Activated CD4-positive, CD25-positive, alpha-beta regulatory T cell treated with anti-CD3 and anti-CD28 coated beads, Interleukin-2, amount 50 U/mL, for 24 hours (primary cell): ENCODE results near the gene ZNF214.
"Not testable (repeated sequence)": the region's sequence is repeated elsewhere in the genome, so short reads cannot be mapped to it uniquely, and the experiment has no call there.

Experiments used
- ATAC-seq, 2 donors: fragments of 150-1000 bp; cut with Tn5 transposase; one replicate each; pipeline ENCODE4 v1.10.0; 2021; ENCODE audit warnings: mild to moderate bottlenecking in 1 of 2, moderate library complexity in 1 of 2

The ZNF214 gene

DNA sequence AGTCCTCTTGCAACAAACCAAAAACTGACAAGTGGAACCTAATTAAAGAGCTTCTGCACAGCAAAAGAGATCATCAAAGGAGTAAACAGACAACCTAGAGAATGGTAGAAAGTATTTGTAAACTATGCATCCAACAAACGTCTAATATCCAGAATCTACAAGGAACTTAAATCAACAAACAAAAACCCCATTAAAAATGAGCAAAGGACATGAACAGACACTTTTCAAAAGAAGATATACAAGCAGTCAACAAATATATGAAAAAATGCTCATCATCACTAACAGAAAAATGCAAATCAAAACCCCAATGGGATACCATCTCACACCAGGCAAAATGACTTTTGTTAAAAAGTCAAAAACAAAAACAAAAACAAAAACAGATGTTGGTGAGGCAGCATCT lies 33.7 kb downstream of the ZNF214 start:
- no peak for ATAC-seq

DNA sequence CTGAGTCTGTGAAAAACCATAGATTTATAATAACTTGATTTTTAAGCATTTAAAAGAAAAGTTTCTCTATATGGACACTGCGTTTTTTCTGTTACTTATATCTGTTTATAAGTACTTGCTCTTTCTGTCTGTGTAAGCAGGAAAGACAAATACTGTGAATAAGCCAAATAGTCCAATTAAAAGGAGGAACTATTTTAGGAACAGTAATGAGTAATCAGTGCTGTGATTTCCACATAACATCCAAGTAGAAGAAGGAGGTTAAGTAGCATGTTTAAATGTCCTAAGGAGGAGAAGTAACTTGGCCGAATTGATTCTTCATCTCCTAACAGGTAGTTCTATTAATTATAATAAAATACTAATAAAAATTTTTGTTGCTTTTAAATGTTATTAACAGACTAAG lies 40.8 kb downstream of the ZNF214 start:
- no peak for ATAC-seq

DNA sequence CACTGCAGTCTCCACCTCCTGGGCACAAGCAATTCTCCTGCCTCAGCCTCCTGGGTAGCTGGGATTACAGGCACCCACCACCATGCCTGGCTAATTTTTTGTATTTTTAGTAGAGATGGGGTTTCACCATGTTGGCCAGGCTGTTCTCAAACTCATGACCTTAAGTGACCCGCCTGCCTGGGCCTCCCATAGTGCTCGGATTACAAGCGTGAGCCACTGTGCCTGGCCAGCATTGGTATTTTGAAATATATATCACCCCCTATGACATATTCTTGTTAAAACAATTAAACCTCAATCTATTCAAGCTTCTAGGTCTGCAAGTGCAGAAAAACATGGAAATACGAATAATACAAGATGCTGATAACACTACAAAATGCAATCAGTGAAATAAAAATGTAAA lies 50.3 kb downstream of the ZNF214 start:
- not testable (repeated sequence) for ATAC-seq

DNA sequence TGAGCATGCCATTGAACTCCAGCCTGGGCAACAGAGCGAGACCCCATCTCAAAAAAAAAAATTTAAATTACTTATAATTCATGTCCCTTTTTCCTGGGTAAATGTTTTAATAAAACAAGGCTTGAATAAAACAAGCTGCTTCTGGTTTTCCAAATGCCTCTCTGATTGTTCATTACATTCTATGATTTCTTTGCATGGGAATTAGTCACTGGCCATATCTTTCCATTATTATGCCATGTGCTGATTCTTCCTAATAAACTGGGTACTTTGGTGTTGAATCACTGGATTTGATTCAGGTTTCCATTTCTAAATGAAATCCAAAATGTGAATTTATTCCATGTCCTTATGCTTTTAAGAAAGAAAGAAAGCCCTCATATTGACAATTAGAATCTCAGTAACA lies 51.3 kb downstream of the ZNF214 start:
- no peak for ATAC-seq

DNA sequence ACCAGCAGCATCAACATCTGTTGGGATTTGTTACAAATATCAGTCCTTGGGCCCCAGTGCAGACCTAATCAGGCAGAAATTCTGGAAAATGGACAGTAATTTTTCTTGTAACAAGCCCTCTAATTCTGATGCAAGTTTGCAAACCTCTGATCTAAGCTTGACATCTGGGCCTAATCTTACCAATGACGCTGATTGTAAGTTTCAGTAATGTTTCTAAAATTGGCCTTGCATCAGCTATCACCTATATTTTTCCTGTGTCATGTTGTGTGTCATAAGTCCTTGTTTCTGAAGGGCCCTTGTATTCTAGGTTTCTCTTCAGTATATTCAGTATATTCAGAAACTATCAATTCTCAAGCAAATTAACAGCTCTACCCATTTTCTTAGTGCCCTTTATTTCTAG lies 57.5 kb downstream of the ZNF214 start:
- no peak for ATAC-seq

DNA sequence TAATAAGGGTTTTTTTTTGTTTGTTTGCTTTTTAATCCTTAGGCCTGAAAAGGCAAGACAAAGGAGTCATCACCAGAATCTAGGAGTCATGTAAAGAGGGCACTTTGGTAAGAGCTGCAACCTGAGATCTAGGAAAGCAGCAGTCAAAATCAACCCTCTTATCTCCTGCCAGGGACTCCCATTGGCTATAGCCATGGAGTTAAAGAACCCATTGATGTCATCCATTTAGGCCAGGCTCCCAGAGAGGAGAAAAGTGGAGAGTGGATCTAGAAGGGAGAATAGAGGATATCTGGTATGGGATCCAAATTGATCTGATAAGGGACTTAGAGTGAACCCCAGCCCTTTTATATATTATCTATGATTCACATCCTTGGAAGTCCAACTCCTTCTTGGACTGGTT lies 58.0 kb downstream of the ZNF214 start:
- no peak for ATAC-seq

DNA sequence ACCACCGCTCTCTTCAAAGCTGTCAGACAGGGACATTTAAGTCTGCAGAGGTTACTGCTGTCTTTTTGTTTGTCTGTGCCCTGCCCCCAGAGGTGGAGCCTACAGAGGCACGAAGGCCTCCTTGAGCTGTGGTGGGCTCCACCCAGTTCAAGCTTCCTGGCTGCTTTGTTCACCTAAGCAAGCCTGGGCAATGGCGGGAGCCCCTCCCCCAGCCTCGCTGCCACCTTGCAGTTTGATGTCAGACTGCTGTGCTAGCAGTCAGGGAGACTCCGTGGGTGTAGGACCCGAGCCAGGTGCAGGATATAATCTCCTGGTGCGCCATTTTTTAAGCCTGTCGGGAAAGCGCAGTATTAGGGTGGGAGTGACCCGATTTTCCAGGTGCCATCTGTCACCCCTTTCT lies 65.9 kb downstream of the ZNF214 start:
- ATAC-seq: not testable (repeated sequence)
